ENCODE data around the gene SEZ6L. TPM values are rescaled to one million over a fixed set of nuclear protein-coding genes. Genes with fewer than 3 reads are reported as not detected.

SEZ6L gene
- total and polyA plus RNA-seq, 10 donors = 0.02 to 0.72 (median 0.30) TPM; not detected in 2

- intact Hi-C loops (cut with DNase I; ENCODE audit: low total_unique reads) = no loop called here
These were observed 70.3 kb downstream of the SEZ6L start for GRCh38 chr22:26239581-26239980.

GRCh38 chr22:26241361-26241760, 72.1 kb downstream of the SEZ6L start:
- DNase-seq = no peak
- no peak for TF ChIP-seq CTCF (IDR thresholded peaks at IDR 0.05 in 8 of 11, conservative IDR thresholded peaks at IDR 0.05 in 3 of 11)
- TF ChIP-seq POLR2A (IDR thresholded peaks at IDR 0.05) = no peak
- TF ChIP-seq POLR2AphosphoS5 (IDR thresholded peaks at IDR 0.05) = no peak
- Histone ChIP-seq H3K27me3 (replicated peaks in 1 of 7) (peaks cover 0 to 65% (median 0%) of the 10 kb centered on the region in 7 donors), H3K9me3 (no peaks in the 10 kb centered on the region), H3K4me1 (no peaks in the 10 kb centered on the region), H3K36me3 (no peaks in the 10 kb centered on the region), H3K4me3 (no peak overlapping the region), H3K27ac (no peak overlapping the region)
- intact Hi-C loops (cut with DNase I; ENCODE audit: low total_unique reads) = no loop called here
- WGBS, 5 donors = 88 to 97% (median 90%) methylated on average over 8 of the region's 8 CpGs

More at GRCh38 chr22:26239581-26239980, 70.3 kb downstream of the SEZ6L start:
- Histone ChIP-seq H3K4me3 (no peak overlapping the region), H3K36me3 (no peaks in the 10 kb centered on the region), H3K27me3 (replicated peaks in 1 of 7) (peaks cover 0 to 66% (median 0%) of the 10 kb centered on the region in 7 donors), H3K27ac (no peak overlapping the region), H3K9me3 (no peaks in the 10 kb centered on the region), H3K4me1 (no peaks in the 10 kb centered on the region)
- no peak for DNase-seq
- TF ChIP-seq POLR2AphosphoS5 (IDR thresholded peaks at IDR 0.05) = no peak
- no peak for TF ChIP-seq POLR2A (IDR thresholded peaks at IDR 0.05)
- TF ChIP-seq CTCF (IDR thresholded peaks at IDR 0.05 in 8 of 11, conservative IDR thresholded peaks at IDR 0.05 in 3 of 11) = no peak
- WGBS, 5 donors = 18 to 41% (median 22%) methylated on average over 4 of the region's 4 CpGs

- no peaks in the 10 kb centered on the region for H3K36me3 ChIP-seq
- no peak overlapping the region for H3K27ac ChIP-seq
- TF ChIP-seq CTCF (IDR thresholded peaks at IDR 0.05 in 8 of 11, conservative IDR thresholded peaks at IDR 0.05 in 3 of 11) (no peak), POLR2A (IDR thresholded peaks at IDR 0.05) (no peak), POLR2AphosphoS5 (IDR thresholded peaks at IDR 0.05) (no peak)
- H3K4me1 ChIP-seq = no peaks in the 10 kb centered on the region
- H3K4me3 ChIP-seq = no peak overlapping the region
- 55 to 75% (median 62%) methylated on average over 7 of the region's 7 CpGs for WGBS, 5 donors
- peaks cover 0 to 57% (median 0%) of the 10 kb centered on the region in 7 donors for H3K27me3 ChIP-seq (replicated peaks in 1 of 7)
- intact Hi-C loops (cut with DNase I; ENCODE audit: low total_unique reads) = no loop called here
- DNase-seq = no peak
- H3K9me3 ChIP-seq = peaks cover 0 to 2% (median 0%) of the 10 kb centered on the region in 8 donors
These were observed 75.7 kb downstream of the SEZ6L start for GRCh38 chr22:26245001-26245400.

- H3K27me3 ChIP-seq (replicated peaks in 1 of 7) = peaks cover 0 to 52% (median 0%) of the 10 kb centered on the region in 7 donors
- 82 to 88% (median 85%) methylated on average over 7 of the region's 7 CpGs for WGBS, 5 donors
- no peak overlapping the region for H3K4me3 ChIP-seq
- H3K36me3 ChIP-seq = no peaks in the 10 kb centered on the region
- TF ChIP-seq POLR2AphosphoS5 (IDR thresholded peaks at IDR 0.05) = no peak
- no peaks in the 10 kb centered on the region for H3K4me1 ChIP-seq
- no peak for DNase-seq
- no peak overlapping the region for H3K27ac ChIP-seq
- H3K9me3 ChIP-seq = peaks cover 0 to 11% (median 3%) of the 10 kb centered on the region in 8 donors
- intact Hi-C loops (cut with DNase I; ENCODE audit: low total_unique reads) = no loop called here
These were observed 77.3 kb downstream of the SEZ6L start for GRCh38 chr22:26246552-26246951.

GRCh38 chr22:26251869-26252268, 82.6 kb downstream of the SEZ6L start:
- WGBS, 5 donors = 76 to 85% (median 79%) methylated on average over 5 of the region's 5 CpGs
- Histone ChIP-seq H3K36me3 (no peaks in the 10 kb centered on the region), H3K27ac (no peak overlapping the region), H3K4me1 (no peaks in the 10 kb centered on the region), H3K27me3 (replicated peaks in 1 of 7) (peaks cover 0 to 49% (median 0%) of the 10 kb centered on the region in 7 donors), H3K4me3 (no peak overlapping the region), H3K9me3 (peaks cover 0 to 11% (median 3%) of the 10 kb centered on the region in 8 donors)
- no peak for TF ChIP-seq POLR2A (IDR thresholded peaks at IDR 0.05)
- no peak for TF ChIP-seq CTCF (IDR thresholded peaks at IDR 0.05 in 8 of 11, conservative IDR thresholded peaks at IDR 0.05 in 3 of 11)
- no peak for TF ChIP-seq POLR2AphosphoS5 (IDR thresholded peaks at IDR 0.05)
- DNase-seq = no peak
- intact Hi-C loops (cut with DNase I; ENCODE audit: low total_unique reads) = no loop called here

Data from spleen (tissue), 11 donors.